ENCODE results near the gene PLCXD1.
"Not testable (repeated sequence)": the region's sequence is repeated elsewhere in the genome, so short reads cannot be mapped to it uniquely, and the experiment has no call there.

GRCh38 chrX:305781-306613 is 24.8 kb downstream of the PLCXD1 start:
- not testable (repeated sequence) for TF ChIP-seq POLR2A (IDR thresholded peaks at IDR 0.05); CTCF (IDR thresholded peaks at IDR 0.05); POLR2AphosphoS5 (IDR thresholded peaks at IDR 0.05; ENCODE audit: insufficient read depth in 1 of 2, low read depth in 1 of 2)

Measured in vagina (tissue), 2 donors.